Measurements from ENCODE around the gene SMURF1.
"Not testable (repeated sequence)": the region's sequence is repeated elsewhere in the genome, so short reads cannot be mapped to it uniquely, and the experiment has no call there.

SMURF1 gene

GRCh38 chr7:99121496-99122021 is 22.3 kb downstream of the SMURF1 start:
- DNase-seq (ENCODE audit: low read depth, low spot score), result no peak

- DNase-seq (ENCODE audit: low read depth, low spot score), result no peak
These were observed 23.0 kb downstream of the SMURF1 start for GRCh38 chr7:99120916-99121315.

GRCh38 chr7:99120501-99120900 is 23.4 kb downstream of the SMURF1 start:
- no peak for DNase-seq (ENCODE audit: low read depth, low spot score)

- DNase-seq (ENCODE audit: low read depth, low spot score), result no peak
These were observed 25.8 kb downstream of the SMURF1 start for GRCh38 chr7:99118077-99118476.

DNA sequence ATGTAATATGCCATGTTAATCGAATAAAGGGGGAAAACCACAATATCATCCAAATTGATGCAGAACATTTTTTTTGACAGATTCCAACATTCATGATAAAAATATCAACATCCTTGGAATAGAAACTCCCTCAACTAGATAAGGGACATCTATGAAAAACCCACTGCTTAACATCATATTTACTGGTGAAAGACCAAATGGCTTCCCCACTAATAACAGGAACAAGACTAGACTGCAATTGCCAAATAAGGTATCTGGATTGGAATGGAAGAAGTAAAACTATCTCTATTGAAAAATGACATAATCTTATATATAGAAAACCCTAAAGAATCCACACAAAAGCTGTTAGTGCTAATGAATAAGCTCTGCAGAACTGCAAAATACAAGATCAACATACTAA is 27.8 kb downstream of the SMURF1 start:
- DNase-seq (ENCODE audit: low read depth, low spot score), result no peak

GRCh38 chr7:99115379-99115778 is 28.5 kb downstream of the SMURF1 start:
- no peak for DNase-seq (ENCODE audit: low read depth, low spot score)

DNA sequence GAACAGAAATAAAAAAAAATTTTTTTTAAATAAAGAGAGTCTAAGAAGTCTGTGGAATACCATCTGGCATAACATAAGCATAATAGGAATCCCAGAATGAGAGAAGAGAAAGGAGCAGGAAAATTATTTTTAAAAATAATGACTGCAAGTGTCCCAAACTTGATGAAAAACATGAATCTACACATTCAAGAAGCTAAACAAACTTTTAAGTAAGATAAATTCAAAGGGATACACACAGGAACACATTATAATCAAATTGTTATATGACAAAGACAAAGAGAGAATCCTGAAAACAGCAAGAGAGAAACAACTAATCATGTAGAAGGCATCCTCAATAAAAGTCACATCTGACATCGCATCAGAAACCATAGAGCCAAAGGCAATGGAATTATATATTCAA is 30.9 kb downstream of the SMURF1 start:
- no peak for DNase-seq (ENCODE audit: low read depth, low spot score)

DNA sequence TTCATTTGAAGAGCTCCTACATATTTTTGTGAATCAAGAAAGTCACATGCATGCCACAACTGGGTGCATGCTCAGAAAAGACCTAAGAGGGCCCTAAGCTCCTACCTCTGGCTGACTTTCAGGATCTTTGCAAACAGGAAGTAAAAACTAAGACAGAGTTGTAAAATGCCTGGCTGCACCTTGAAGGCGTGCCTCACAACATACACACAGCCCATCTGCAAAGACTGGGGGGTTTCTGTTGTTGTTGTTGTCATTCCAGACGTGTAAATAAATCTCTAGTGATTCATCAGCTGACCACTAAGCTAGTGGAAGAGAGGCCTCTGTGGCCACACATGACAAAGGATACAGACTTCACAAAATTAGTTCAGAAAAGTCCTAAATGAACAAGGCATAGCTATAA is 31.8 kb downstream of the SMURF1 start:
- no peak for DNase-seq (ENCODE audit: low read depth, low spot score)

DNA sequence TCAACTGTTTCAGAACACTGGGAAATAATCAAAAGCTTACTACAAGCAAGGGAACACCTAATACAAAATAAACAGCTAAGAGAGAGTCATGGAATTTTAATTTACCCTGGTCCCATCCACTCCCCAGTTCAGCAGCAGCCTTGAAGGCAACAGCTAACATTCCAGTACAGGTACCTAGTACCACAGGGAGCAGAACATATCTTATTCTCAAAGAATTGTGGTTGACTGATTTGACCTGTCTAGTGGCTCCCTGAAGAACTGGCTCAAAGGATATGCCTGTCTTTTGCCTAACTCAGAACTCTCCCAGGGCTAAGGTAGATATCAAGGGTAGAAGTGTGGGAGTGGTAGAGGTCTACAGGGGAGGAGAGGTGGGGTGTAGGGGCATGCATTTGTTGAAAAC is 32.3 kb downstream of the SMURF1 start:
- no peak for DNase-seq (ENCODE audit: low read depth, low spot score)

DNA sequence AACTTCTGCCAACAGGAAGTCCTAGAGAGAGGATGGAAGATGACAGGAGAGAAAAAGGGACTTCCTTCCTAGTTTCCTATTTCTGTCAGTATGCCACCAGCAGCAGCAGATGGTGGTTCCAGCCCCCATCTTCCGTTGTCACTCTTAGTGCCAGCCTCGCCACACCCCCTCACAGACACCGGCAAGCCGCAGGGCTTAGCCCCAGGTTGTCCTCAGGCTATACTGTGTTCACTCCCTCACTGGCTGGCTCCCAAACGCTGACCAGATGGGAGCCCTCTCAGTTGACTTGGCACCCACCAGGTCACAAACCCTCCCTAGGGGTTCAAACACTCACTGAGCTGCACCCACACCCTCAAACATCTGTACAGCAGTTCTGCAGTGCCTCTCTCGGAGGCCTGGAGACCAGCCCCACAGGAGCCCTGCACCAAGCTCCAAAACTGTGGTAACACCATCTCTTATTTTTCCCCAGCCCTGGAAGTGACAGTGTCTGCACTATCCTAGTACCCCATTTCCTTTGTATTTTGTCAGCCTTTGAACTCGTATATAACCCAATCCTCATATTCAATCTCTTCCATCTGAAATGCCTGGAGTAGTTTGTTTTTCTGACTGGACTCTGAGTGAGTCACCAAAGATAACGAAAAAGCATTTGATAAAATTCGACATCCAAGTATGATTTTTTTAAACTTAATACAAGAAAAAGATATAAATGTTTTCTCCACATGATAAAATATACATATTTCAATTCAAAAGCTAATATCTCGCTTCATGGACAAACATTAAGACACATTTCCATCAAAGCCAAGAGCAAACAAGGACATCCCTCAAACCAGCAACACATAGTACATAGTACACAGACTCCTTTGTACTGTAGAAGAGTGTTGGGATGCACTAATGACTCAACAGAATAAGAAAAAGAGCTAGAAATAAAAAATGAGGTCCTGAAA is 34.5 kb downstream of the SMURF1 start:
- no peak for DNase-seq (ENCODE audit: low read depth, low spot score)

GRCh38 chr7:99108613-99109012 is 35.3 kb downstream of the SMURF1 start:
- DNase-seq (ENCODE audit: low read depth, low spot score), result no peak

DNA sequence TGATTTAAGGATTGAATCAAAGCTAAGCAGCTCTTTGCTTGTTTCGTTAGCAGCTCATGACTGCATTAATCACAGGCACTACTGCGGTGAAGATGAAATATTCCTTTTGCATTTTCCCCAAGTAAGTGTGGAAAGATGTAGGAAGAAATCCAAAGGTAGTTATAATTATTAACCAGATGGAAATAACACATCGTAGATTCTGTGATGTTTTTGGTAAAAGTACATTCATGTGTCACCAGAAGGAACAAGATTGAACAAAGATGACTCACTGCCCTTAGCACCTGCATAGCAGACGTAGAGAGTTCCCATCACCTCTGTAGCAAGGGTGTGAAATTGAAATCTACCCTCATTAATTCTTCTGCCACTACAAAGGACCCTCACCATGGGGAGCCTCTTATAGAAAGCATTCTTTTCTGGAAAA is 37.1 kb downstream of the SMURF1 start:
- DNase-seq (ENCODE audit: low read depth, low spot score), result no peak

DNA sequence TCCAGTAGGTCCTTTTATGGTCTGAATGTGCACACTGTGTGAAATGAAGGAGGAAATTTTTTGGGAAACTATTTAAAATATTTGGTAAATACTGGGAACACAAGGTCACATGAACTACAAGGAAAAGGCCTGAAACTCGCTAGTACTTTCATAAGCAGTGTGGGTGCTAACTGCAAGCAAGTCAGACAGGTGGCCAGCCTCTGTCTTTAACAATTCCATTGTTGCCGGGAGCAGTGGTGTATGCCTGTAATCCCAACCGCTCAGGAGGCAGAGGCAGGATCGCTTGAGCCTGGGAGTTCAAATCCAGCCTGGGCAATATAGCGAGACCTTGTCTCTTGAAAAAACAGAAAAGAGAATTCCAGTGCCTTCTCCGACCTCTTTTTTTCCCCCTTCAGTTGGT is 37.5 kb downstream of the SMURF1 start:
- no peak for DNase-seq (ENCODE audit: low read depth, low spot score)

DNA sequence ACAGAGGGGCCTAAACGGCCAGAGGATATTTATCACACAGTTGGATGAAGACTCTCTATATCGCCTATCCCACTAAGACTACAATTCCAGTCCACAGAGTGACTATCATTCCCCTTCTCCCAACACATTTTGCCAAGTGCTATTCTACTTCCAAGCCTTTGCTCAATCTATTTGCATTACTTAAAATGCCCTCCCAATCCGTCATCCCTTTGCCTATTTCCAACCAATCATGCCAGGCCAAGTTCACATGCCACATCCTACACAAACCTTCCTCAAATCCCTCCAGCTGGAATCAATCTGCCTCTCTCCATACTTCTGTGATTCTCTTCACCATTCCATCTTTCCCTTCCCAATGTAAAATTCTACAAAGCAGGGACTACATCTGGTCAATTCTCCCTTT is 38.2 kb downstream of the SMURF1 start:
- DNase-seq (ENCODE audit: low read depth, low spot score), result no peak

DNA sequence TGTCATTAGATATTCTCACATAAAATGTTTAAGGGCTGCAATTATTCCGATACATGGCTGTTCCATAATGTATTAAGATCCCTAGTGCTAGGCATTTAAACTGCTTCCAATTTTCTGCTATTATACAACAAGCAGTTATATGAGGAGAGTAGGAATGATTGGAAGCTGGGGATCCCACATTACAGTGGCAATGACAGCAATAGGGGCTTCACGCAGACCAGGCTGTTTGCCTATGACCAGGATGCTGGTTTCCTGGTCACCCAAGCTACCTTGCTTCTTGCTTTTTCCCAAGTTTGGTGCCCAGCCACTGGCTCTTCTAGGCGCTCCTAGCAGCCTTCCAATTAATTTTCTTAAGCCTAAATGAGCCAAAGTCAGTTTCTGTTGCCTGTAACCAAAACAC is 39.3 kb downstream of the SMURF1 start:
- DNase-seq (ENCODE audit: low read depth, low spot score), result no peak

- DNase-seq (ENCODE audit: low read depth, low spot score), result not testable (repeated sequence)
These were observed 40.1 kb downstream of the SMURF1 start for GRCh38 chr7:99103836-99104235.

- DNase-seq (ENCODE audit: low read depth, low spot score), result no peak
These were observed 40.9 kb downstream of the SMURF1 start for GRCh38 chr7:99102809-99103690.

GRCh38 chr7:99102361-99102760 is 41.5 kb downstream of the SMURF1 start:
- no peak for DNase-seq (ENCODE audit: low read depth, low spot score)

- DNase-seq (ENCODE audit: low read depth, low spot score), result not testable (repeated sequence)
These were observed 42.4 kb downstream of the SMURF1 start for GRCh38 chr7:99101516-99101915.

DNA sequence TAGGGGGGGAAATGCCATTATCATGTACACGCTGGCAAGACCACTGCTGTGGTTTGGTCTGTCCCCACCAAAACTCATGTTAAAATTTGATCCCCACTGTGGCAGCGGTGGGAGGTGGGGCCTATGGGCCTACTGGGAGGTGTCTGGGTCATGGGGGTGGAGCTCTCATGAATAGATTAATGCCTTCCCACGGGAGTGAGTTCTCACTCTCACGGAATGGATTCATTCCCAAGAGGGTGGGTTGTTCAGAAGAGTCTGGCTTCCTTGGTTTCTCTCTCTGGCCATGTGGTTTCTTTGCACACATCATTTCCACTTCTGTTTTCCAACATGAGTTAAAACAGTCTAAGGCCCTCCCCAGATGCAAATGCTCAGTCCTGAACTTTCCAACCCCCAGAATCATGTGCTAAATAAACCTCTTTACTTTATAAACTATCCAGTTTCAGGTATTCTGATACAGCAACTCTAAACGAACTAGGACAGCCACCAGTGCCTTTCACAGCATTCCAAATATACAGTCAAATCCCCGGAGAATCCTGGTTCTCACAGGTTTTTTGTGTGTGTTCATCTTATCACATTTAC is 44.3 kb downstream of the SMURF1 start:
- no peak for DNase-seq (ENCODE audit: low read depth, low spot score)

- no peak for DNase-seq (ENCODE audit: low read depth, low spot score)
These were observed 44.9 kb downstream of the SMURF1 start for GRCh38 chr7:99098824-99099498.

Data from activated naive CD8-positive, alpha-beta T cell treated with anti-CD3 and anti-CD28 coated beads, Interleukin-2, amount 50 U/mL, for 16 hours (primary cell).